SKM-1 treated with dmso at 0.1 percent for 144 hours (cell line): ENCODE results near the gene BRI3.
"Not testable (repeated sequence)": the region's sequence is repeated elsewhere in the genome, so short reads cannot be mapped to it uniquely, and the experiment has no call there.

Experiments
- DNase-seq: peaks from one replicate; lab custom pipeline; 2025; ENCODE audit not compliant: unreplicated experiment; lab: John Stamatoyannopoulos, UW

Gene BRI3

DNA sequence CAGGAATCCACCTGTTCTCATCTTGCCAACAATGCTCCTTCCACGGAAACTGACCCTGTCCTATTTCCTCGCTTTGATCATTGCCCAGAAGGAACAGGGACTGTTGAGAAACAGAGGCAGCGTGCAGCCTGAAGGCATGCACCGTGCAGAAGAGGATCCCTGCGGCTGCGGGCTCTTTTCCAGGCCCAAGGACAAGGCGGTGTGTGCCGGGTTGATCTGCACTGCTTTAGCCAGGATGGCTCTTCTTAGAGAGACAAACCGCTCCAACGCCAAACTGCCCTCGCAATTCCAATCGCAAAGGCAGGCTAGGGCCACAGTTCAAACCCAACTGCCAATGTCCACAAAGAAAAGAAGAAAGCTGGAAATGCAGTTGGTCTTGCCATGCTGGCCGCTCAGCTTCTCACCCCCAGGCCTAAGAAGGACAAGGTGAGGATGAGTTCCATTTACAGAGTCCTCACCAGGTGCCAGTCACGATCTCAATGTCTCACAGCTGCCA, 26.5 kb downstream of the BRI3 start:
- no peak for DNase-seq

DNA sequence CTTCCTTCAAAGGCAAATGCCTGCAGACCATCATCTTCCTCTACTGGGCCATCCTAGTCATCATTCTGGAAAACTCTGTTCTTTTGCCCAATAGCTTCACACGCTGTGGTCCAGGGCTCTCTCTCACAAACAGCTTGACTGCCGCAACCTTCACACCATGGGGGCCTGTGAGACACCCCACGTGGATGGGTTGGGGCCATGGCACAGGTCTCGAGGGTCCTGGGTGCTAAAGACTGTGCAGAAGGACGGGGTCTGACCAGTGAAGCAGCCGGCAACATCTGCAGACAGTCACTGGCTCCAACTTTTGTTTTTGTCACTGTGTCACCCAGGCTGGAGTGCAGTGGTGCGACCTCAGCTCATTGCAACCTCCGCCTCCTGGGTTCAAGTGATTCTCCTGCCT, 28.1 kb downstream of the BRI3 start:
- DNase-seq: no peak

DNA sequence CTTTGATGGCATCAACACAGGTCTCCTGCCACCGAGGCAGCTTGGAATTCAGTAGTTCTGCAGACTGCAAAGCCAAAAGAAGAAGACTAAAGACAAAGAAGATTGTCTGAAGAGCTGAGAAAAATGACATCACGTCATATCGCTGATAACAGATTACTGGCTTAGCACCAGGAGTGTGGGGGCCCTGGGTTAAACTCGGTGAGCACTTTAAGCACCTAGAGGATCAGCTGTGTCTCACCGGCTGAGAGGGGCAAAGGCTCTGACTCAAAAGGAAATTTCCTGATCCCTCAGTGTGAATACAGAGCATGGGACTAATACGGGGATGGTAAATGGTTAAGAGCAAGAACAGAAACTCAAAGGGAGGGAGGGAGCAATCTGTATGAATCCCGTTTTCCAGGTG, 30.7 kb downstream of the BRI3 start:
- DNase-seq: no peak

DNA sequence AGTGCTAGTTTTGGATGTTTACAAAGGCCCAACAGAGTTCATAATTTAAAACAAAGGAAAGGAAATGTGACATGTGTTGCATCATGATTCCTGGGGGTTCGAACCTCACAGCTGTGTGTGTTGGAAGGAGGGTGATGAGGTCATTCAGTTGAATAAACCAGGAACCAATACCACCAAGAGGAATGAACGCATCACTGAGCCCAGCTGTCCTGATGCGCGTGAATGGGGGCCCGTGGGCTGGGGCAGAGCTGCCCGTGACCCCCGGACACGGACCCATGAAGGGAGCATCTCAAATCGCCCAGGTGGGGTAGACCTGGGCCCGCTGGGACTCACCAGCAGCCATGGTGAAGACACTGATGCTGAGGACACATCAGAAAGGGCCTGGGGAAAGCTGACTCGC, 33.0 kb downstream of the BRI3 start:
- no peak for DNase-seq

DNA sequence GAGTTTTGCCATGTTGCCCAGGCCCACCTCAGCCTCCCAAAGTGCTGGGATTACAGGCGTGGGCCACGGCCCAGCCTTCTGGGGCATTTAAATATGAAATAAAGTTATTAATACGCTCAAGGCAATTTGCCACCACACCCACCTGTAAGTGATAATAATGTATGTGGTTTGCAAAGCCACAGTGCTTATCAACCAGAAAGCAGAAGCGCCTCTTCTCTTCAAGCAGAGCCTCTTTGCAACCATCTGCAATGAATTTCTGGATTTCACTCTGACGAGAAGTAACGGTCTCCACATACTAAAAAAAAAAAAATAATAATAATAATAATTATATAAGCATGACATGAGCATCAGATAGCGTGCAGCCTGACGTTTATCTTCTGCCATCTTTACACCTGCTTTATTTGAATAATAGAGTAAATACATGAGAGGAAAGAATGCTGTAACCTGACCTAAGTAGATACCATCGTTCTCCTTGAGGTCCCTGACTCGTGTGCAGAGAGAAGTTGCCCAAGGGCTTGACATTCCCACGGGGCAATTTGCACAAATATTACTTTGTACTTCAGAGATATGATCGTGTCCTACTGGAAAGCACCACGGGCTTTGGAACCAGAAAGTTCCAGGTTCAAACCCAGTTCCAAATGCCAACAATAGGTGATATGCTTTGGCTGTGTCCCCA, 34.0 kb downstream of the BRI3 start:
- DNase-seq: no peak

DNA sequence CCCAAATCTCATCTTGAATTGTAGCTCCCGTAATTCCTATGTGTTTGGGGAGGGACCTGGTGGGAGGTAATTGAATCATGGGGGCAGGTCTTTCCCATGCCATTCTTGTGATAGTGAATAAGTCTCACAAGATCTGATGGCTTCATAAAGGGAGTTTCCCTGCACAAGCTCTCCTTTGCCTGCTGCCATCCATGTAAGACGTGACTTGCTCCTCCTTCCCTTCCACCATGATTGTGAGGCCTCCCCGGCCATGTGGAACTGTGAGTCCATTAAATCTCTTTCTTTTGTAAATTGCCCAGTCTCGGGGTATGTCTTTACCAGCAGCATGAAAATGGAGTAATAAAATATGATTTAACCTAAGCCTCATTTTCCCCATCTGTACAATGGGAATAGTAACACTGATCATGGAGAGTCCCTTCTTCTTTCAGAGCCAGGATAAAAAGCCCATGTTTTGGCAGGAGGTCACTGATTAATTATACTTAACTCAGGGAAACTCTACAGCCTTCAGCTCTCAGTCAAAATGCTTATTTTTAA, 34.6 kb downstream of the BRI3 start:
- DNase-seq: not testable (repeated sequence)

DNA sequence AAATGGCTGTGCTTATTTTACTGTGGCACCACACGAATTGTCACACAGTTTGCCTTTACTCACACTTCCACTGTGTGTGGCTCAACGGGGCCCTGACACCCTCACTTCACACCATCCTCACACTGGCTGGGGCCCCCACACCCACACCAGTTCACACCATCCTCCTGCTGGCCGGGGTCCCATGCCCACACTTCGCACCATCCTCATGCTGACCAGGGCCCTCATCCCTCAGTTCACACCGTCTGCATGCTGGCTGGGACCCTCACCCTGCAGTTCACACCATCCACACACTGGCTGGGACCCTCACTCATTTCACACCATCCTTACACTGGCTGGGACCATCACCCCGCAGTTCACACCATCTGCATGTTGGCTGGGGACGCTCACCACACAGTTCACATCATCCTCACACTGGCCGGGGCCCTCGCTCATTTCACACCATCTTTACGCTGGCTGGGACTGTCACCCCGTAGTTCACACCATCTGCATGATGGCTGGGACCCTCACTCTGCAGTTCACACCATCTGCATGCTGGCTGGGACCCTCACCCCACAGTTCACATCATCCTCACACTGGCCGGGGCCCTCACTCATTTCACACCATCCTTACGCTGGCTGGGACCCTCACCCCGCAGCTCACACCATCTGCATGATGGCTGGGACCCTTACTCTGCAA, 36.0 kb downstream of the BRI3 start:
- no peak for DNase-seq

DNA sequence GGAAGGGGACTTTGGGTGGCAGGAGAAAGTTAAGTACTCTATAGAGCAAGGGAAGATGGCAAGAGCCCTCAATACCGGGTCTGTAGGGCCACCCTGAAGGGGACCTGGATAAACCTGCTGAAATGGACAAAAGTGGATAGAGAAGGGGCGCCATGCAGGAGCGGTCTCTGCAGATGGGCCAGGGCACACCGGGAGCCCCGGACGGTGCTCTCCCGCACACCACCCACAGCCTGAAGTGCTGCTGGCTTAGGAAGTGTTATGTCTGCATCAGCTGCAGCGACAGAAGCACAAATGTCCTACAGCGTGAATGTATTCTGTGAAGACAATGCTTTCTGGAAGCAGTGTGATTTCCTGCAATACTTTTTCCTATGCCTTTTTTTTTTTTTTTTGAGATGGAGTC, 37.7 kb downstream of the BRI3 start:
- DNase-seq: no peak

DNA sequence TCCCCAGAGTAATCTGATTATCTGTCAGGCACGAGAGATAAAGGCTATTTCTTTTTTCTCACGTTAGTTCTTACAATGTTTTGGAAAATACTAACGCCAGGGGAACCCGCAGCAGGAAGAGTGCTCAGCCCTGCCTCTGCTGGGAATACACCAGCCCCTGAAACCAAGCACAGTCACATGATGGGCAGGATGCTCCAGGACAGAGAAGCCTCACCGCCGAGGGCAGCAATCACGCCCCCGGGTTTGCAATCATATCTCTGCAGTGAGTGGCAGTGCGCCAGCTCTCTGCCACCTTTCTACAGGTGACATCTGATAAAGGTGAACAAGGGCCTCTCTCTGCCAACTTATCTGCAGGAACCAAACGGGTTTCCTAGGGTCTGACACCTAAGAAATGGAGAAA, 39.8 kb downstream of the BRI3 start:
- no peak for DNase-seq

DNA sequence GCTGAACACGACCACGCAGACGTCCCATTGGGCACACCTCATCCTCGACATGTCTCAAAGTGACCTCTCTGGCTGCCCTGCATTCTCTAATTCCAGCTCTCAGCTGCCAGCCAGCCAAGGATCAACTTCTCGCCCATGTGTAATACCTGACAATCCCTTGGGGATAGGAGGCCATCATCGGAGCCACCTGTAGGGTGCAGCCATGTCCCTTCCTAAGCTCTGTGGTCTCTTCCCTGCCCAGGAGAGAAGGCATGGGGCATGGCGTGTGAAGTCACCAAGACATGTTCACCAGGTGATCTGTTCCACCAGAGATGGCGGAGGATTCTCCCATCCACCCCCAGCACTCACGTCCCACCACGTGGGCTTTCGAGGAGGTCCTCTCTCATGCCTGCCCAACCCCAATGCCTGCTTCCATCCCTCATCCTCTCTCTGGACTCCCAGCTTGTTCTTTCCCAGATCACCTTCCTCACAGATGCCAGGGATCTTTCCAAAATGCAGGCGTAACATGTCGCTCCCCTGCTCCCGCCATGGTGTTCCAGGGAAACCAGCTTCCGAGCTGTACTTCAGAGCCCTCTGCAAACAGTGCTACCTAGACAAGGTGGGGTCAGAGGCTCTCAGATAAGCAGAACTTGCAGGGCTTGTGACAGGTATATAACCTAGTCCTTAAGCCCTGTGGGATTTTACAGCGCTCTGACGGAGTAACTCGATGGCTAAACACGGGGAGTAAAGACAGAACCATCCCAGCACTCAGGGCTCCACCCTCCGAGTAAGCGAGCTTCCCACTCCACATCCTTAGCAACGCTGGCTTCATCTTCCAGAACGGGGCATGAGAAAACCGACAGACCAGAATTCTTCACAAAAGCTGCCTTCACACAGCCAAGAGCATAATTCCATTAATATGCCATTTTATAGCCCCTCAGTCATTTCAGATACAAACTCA, 41.1 kb downstream of the BRI3 start:
- DNase-seq: no peak

DNA sequence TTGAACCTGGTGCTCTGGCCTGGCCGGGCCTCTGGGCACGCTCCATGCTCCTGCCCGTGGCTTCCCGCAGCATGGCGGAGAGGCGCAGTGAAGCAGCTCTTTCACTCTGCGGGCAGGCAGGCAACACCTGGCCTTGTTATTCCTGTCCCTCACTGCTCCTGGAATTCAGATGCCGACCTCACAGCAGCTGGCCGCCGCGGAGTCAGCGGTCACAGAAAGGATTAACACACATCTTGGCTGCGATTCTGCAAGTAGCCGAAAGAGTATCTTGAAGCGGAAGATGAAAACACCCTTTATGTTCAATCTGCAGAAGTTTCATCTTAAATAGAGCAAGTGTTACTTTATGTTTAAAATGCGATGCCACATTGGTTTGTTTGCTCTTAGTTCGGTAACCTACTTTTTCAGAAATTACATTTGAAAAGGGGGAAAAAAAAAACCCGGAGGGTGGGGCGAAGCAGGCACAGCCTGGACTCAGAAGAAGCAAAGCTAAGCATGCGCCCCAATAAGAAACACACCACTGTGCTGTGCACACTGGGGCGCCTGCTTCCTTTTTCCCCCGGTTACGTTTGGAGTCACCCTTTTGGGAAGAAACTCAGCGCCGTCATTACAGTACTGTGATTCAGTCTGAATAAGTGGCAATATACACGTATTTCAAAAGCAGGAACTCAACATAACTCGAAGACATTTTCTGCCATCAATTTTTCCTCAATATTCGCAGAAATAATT, 42.3 kb downstream of the BRI3 start:
- no peak for DNase-seq

DNA sequence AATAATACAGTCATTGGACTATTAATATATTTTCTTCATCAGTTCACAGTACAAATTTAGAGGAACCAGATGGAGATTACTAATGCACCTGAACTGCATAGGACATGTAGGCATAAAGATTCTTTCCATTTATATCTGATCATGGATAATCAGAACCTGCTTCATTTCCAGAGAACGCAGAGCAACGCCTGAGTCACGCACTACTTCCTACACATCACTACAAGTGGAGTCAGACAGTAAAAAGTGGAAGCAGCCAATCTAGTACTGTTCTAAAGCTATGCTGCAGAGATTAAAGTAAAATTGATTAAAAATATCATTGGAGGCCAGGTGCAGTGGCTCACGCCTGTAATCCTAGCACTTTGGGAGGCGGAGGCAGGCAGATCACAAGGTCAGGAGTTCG, 43.3 kb downstream of the BRI3 start:
- no peak for DNase-seq

DNA sequence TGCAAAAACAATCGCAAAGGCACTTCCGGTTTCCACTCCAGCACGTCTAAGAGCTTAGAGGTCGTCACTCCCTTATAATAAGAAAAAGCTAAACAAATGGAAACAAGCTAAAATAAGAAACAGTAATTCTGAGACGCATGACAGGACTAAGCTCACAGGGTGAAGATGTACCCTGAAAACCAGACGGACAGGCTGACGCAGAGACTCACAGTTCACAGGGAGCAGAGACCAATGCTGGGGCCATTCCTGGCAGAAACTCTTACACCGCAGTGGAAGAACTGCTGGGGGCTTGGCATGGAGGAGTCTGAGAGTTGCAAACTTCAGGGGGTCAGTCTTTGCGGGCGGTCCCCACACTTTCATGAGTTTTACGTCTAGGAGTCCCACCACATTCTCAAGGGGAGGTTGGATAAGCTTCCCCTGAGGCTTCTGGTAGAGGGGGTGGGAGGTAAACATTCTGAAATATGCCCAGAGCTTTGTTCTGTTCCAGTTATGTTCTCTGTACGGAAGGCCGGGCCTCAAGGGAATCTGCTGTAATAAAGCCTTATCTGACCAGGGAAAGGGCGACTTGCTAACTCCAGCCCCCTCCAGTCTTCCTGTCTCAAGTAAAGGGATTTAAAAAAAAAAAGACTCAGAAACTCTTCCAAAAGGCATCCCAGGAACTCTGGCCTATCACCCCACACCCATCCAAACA, 47.8 kb downstream of the BRI3 start:
- no peak for DNase-seq

DNA sequence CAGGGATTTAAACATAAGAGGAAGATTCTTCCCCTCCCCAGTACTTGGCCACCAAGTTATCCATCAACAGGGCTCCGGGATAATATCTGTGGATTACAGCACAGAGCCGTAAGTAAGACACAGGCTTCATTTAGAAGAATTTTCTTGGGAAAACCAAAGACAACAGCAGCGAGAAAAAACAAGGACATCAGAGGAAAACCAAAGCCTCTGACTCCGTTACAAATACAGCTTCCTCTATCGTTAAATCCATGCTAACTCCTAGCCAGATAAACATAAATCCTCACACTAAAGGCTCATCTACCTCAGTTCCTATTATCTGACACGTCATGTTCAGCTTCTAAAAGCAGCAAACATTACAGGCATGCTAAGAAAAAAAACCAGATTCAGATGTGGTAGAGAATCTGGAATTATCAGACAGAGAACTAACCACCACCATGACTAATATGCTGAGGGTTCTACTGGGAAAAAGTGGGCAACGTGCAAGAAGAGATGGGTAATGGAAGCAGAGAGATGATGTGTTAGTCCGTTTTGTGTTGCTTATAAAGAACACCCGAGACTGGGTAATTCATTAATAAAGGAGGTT, 48.4 kb downstream of the BRI3 start:
- no peak for DNase-seq

DNA sequence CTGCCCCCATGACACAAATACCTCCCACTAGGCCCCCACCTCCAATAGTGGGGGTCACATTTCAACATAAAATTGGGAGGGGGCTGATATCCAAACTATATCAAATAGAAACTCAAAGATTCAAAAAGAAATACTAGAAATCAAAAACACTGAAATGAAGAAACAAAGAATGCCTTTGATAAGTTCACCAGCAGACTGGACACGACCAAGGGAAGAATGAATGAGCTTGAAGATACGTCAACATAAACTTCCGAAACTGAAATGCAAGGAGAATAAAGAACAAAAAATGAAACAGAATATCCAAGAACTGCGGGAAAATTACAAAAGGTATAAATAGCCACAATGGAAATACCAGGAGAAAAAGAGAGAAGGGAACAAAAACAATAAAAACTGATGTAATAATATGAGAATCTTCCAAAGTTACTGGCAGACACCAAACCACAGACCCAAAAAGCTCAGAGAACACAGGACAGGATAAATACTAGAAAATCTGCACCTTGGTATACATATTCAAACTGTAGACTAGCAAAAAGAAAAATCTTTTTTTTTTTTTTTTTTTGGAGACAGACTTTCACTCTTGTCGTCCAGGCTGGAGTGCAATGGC, 49.5 kb downstream of the BRI3 start:
- no peak for DNase-seq

DNA sequence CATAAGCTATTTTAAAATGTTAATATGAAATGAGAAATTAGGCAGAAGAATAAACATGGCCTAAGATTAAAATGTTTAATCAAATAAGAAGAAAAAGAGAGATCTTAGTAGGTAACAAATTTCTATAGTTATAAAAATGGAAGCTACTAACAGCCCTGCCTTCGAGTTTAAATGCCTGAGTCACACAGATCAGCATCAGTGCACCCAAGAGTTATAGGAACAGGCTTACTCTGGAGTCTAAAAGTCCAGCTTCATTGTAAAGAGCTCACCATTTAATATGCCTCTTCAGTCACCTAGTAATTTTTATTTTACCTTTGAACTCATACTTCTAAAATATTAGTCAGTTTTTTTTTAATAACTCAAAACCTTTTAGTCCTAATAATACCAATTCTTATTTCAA, 52.6 kb downstream of the BRI3 start:
- DNase-seq: no peak

DNA sequence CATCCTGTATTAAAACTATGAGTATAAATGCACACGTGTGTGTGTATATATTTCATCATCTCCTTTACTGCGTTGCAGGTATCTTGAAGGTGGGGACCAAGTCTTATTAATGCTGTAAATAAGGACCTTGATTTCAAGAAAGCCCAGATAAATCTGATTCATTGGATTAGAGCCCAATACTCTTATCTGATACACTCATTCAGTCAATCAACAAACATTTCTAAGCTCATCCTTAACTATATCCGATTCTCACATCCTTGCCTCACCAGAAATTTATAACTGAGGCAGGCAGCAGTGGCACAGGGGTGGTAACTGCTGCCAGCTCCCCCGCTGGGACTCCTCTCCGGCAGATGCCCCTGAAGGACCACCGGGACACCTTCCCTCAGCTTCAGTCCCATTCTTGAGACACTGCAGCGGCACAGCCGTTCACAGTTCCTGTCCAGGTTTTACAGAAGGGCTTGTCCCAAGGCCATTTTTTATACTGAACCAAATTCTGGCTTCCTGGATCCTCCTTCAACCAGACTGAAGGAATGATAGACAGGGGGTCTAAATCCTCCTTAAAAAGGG, 54.0 kb downstream of the BRI3 start:
- DNase-seq: no peak

DNA sequence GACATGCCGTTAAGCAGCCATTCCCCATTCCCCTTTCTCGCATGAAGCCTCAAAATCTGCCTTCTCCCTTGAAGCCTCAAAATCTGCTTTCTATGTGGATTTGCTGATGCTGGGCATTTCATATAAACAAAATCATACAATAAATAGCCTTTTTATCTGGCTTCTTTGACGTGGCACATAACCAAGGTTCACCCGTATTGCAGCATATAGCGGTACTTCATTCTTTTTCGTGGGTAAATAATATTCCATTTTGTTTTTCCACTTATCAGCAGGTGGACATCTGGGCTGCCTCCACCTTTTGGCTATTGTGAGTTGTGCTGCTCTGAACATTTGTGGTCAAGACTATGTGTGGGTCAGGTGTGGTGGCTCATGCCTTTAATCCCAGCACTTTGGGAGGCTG, 57.0 kb downstream of the BRI3 start:
- DNase-seq: no peak

DNA sequence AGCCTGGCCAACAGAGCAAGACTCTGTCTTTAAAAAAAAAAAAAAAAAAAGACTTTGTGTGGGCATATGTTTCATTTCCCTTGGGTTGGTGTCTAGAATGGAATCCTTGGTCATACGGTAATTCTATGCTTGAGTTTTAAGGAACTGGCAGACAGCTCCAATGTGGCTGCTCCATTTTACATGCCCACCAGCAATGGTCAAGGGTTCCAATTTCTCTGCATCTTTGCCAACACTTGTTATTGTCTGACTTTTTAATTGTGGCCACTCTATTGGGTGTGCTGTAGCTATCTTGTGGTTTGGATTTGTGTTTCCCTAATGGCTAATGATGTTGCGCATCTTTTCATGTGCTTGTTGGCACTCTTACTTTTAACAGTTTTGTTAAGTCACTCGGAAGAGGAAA, 57.6 kb downstream of the BRI3 start:
- DNase-seq: no peak
